Measurements from ENCODE around the gene ERP27.

ERP27 gene

GRCh38 chr12:14982562-14982961 lies 44.2 kb upstream of the ERP27 start:
- peak; percentile 88 for DNase-seq (ENCODE audit: low read depth)
- H3K4me3 ChIP-seq (ENCODE audit: low read depth, low read length): no peak overlapping the region
- TF ChIP-seq CTCF (IDR thresholded peaks at IDR 0.05; ENCODE audit: low read depth, low read length) (no peak), MAX (IDR thresholded peaks at IDR 0.05; ENCODE audit: low read depth, low read length) (peak; percentile 28; the same call in 1 of the 2 replicates), MYC (IDR thresholded peaks at IDR 0.05; ENCODE audit: low read depth, low read length) (peak; percentile 59), POLR2A (IDR thresholded peaks at IDR 0.05; ENCODE audit: extremely low read depth, insufficient read length) (no peak)

GRCh38 chr12:14981049-14981448 lies 42.7 kb upstream of the ERP27 start:
- peak; percentile 90 for DNase-seq (ENCODE audit: low read depth)
- H3K4me3 ChIP-seq (ENCODE audit: low read depth, low read length): peak overlapping the region; percentile 63
- no peak for TF ChIP-seq MAX (IDR thresholded peaks at IDR 0.05; ENCODE audit: low read depth, low read length)
- TF ChIP-seq CTCF (IDR thresholded peaks at IDR 0.05; ENCODE audit: low read depth, low read length): no peak
- TF ChIP-seq MYC (IDR thresholded peaks at IDR 0.05; ENCODE audit: low read depth, low read length): no peak; the same call in 1 of the 2 replicates
- TF ChIP-seq POLR2A (IDR thresholded peaks at IDR 0.05; ENCODE audit: extremely low read depth, insufficient read length): no peak

- H3K4me3 ChIP-seq (ENCODE audit: low read depth, low read length): no peak overlapping the region
- no peak for DNase-seq (ENCODE audit: low read depth)
- TF ChIP-seq CTCF (IDR thresholded peaks at IDR 0.05; ENCODE audit: low read depth, low read length) (no peak), POLR2A (IDR thresholded peaks at IDR 0.05; ENCODE audit: extremely low read depth, insufficient read length) (no peak), MYC (IDR thresholded peaks at IDR 0.05; ENCODE audit: low read depth, low read length) (no peak), MAX (IDR thresholded peaks at IDR 0.05; ENCODE audit: low read depth, low read length) (no peak)
These were observed 41.1 kb upstream of the ERP27 start for GRCh38 chr12:14979468-14979867.

GRCh38 chr12:14976658-14977057 lies 38.3 kb upstream of the ERP27 start:
- TF ChIP-seq MAX (IDR thresholded peaks at IDR 0.05; ENCODE audit: low read depth, low read length): no peak
- TF ChIP-seq POLR2A (IDR thresholded peaks at IDR 0.05; ENCODE audit: extremely low read depth, insufficient read length): no peak
- no peak for TF ChIP-seq CTCF (IDR thresholded peaks at IDR 0.05; ENCODE audit: low read depth, low read length)
- no peak for TF ChIP-seq MYC (IDR thresholded peaks at IDR 0.05; ENCODE audit: low read depth, low read length)
- DNase-seq (ENCODE audit: low read depth): no peak
- H3K4me3 ChIP-seq (ENCODE audit: low read depth, low read length): no peak overlapping the region

GRCh38 chr12:14975457-14975856 lies 37.1 kb upstream of the ERP27 start:
- TF ChIP-seq CTCF (IDR thresholded peaks at IDR 0.05; ENCODE audit: low read depth, low read length) (no peak), MYC (IDR thresholded peaks at IDR 0.05; ENCODE audit: low read depth, low read length) (no peak), MAX (IDR thresholded peaks at IDR 0.05; ENCODE audit: low read depth, low read length) (no peak), POLR2A (IDR thresholded peaks at IDR 0.05; ENCODE audit: extremely low read depth, insufficient read length) (no peak)
- H3K4me3 ChIP-seq (ENCODE audit: low read depth, low read length): no peak overlapping the region
- DNase-seq (ENCODE audit: low read depth): no peak

GRCh38 chr12:14974633-14975032 lies 36.3 kb upstream of the ERP27 start:
- TF ChIP-seq MAX (IDR thresholded peaks at IDR 0.05; ENCODE audit: low read depth, low read length): no peak
- TF ChIP-seq CTCF (IDR thresholded peaks at IDR 0.05; ENCODE audit: low read depth, low read length): no peak
- no peak overlapping the region for H3K4me3 ChIP-seq (ENCODE audit: low read depth, low read length)
- no peak for DNase-seq (ENCODE audit: low read depth)
